ENCODE measurements around the gene PGM1. TPM values are rescaled to one million over a fixed set of nuclear protein-coding genes. Genes with fewer than 3 reads are reported as not detected.

PGM1 gene
- total RNA-seq, 1 experiment from 2014 or later = 111 TPM

DNA sequence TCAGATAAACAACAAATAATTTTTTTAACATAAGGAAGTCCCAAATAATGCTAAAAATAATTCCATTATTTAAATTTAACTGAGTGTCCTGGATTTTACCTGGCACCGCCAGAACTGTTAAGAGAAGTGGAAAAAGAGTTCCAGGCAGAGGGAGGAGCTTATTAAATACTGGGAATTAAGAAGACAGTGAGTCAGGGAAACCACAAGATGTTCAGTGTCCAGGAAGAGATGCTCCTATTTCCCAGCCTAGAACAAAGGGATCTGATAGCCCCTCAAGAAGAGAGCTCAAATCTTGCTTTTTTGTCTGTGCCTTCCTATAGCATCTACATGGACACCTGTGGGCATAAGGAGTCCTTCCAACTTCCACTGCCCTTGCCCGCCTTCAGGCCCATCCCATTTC is 85.9 kb downstream of the PGM1 start:
- ATAC-seq (no peak), DNase-seq (ENCODE audit: low spot score) (no peak)
- TF ChIP-seq SMAD4 (CRISPR knock-in tag; IDR thresholded peaks at IDR 0.05) = no peak
- TF ChIP-seq, protein P1, sequence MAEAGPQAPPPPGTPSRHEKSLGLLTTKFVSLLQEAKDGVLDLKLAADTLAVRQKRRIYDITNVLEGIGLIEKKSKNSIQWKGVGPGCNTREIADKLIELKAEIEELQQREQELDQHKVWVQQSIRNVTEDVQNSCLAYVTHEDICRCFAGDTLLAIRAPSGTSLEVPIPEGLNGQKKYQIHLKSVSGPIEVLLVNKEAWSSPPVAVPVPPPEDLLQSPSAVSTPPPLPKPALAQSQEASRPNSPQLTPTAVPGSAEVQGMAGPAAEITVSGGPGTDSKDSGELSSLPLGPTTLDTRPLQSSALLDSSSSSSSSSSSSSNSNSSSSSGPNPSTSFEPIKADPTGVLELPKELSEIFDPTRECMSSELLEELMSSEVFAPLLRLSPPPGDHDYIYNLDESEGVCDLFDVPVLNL (CRISPR knock-in tag; IDR thresholded peaks at IDR 0.05; ENCODE audit: borderline replicate concordance, low read depth) = no peak
- TF ChIP-seq, protein P2, sequence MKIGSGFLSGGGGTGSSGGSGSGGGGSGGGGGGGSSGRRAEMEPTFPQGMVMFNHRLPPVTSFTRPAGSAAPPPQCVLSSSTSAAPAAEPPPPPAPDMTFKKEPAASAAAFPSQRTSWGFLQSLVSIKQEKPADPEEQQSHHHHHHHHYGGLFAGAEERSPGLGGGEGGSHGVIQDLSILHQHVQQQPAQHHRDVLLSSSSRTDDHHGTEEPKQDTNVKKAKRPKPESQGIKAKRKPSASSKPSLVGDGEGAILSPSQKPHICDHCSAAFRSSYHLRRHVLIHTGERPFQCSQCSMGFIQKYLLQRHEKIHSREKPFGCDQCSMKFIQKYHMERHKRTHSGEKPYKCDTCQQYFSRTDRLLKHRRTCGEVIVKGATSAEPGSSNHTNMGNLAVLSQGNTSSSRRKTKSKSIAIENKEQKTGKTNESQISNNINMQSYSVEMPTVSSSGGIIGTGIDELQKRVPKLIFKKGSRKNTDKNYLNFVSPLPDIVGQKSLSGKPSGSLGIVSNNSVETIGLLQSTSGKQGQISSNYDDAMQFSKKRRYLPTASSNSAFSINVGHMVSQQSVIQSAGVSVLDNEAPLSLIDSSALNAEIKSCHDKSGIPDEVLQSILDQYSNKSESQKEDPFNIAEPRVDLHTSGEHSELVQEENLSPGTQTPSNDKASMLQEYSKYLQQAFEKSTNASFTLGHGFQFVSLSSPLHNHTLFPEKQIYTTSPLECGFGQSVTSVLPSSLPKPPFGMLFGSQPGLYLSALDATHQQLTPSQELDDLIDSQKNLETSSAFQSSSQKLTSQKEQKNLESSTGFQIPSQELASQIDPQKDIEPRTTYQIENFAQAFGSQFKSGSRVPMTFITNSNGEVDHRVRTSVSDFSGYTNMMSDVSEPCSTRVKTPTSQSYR (CRISPR knock-in tag; IDR thresholded peaks at IDR 0.05) = no peak
- TF ChIP-seq ZNF121 (CRISPR knock-in tag; IDR thresholded peaks at IDR 0.05) = no peak
- no peak for TF ChIP-seq MYBL2 (CRISPR knock-in tag; IDR thresholded peaks at IDR 0.05)
- TF ChIP-seq, protein P3, sequence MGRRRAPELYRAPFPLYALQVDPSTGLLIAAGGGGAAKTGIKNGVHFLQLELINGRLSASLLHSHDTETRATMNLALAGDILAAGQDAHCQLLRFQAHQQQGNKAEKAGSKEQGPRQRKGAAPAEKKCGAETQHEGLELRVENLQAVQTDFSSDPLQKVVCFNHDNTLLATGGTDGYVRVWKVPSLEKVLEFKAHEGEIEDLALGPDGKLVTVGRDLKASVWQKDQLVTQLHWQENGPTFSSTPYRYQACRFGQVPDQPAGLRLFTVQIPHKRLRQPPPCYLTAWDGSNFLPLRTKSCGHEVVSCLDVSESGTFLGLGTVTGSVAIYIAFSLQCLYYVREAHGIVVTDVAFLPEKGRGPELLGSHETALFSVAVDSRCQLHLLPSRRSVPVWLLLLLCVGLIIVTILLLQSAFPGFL (CRISPR knock-in tag; IDR thresholded peaks at IDR 0.05; ENCODE audit: borderline replicate concordance) = no peak
- no peak for TF ChIP-seq TEAD4 (CRISPR knock-in tag; IDR thresholded peaks at IDR 0.05)
- TF ChIP-seq, protein P4, sequence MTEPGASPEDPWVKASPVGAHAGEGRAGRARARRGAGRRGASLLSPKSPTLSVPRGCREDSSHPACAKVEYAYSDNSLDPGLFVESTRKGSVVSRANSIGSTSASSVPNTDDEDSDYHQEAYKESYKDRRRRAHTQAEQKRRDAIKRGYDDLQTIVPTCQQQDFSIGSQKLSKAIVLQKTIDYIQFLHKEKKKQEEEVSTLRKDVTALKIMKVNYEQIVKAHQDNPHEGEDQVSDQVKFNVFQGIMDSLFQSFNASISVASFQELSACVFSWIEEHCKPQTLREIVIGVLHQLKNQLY (CRISPR knock-in tag; IDR thresholded peaks at IDR 0.05) = no peak
- no peak for TF ChIP-seq HMGA2 (CRISPR knock-in tag; IDR thresholded peaks at IDR 0.05)
- no peak for TF ChIP-seq ZNF138 (CRISPR knock-in tag; conservative IDR thresholded peaks at IDR 0.05)
- no peak for TF ChIP-seq OVOL2 (CRISPR knock-in tag; IDR thresholded peaks at IDR 0.05; ENCODE audit: borderline replicate concordance)
- no peak for TF ChIP-seq ZNF263 (CRISPR knock-in tag; IDR thresholded peaks at IDR 0.05; ENCODE audit: low read depth)
- TF ChIP-seq SOX15 (CRISPR knock-in tag; IDR thresholded peaks at IDR 0.05) = no peak
- ChIA-PET CTCF (no interaction called here), POLR2A (no interaction called here)
- peaks cover 30% of the 10 kb centered on the region for H3K4me1 Mint-ChIP-seq
- no peak overlapping the region for H3K4me3 Mint-ChIP-seq
- no peak overlapping the region for H3K27ac Mint-ChIP-seq
- peaks cover 20% of the 10 kb centered on the region for H3K9me3 Mint-ChIP-seq
- no peaks in the 10 kb centered on the region for H3K36me3 Mint-ChIP-seq
- H3K27me3 Mint-ChIP-seq (ENCODE audit: low read depth) = peaks cover 5% of the 10 kb centered on the region; the same call in 1 of the 2 replicates

DNA sequence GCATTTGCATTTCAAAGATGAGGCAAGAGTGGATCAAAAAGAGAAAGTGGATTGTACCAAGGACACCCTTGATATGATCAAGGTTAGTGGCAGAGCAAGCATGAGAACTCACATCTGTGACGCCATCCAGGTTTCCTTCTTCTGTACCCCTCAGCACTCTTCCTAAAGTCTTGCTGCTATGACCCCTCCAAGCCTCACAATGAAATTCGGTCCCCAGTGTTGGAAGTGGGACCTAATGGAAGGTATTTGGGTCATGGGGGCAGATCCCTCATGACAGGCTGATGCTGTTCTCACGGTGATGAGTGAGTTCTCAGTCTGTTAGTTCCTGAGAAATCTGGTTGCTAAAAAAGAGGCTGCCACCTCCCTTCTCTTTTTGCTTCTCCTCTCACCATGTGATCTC is 86.4 kb downstream of the PGM1 start:
- Mint-ChIP-seq H3K9me3 (peaks cover 20% of the 10 kb centered on the region), H3K27me3 (ENCODE audit: low read depth) (peaks cover 5% of the 10 kb centered on the region; the same call in 1 of the 2 replicates), H3K4me3 (no peak overlapping the region), H3K36me3 (no peaks in the 10 kb centered on the region), H3K4me1 (peaks cover 25% of the 10 kb centered on the region), H3K27ac (no peak overlapping the region)
- POLR2A ChIA-PET = no interaction called here
- no peak for ATAC-seq
- DNase-seq (ENCODE audit: low spot score) = no peak
- CTCF ChIA-PET = no interaction called here
- TF ChIP-seq ZNF219 (CRISPR knock-in tag; IDR thresholded peaks at IDR 0.05; ENCODE audit: borderline replicate concordance) (no peak), MXD4 (CRISPR knock-in tag; IDR thresholded peaks at IDR 0.05; ENCODE audit: borderline replicate concordance) (no peak), ZNF416 (CRISPR knock-in tag; IDR thresholded peaks at IDR 0.05) (no peak), ZNF263 (CRISPR knock-in tag; IDR thresholded peaks at IDR 0.05; ENCODE audit: low read depth) (no peak)
- TF ChIP-seq, protein P2 (CRISPR knock-in tag; IDR thresholded peaks at IDR 0.05) = no peak
- TF ChIP-seq, protein P5, sequence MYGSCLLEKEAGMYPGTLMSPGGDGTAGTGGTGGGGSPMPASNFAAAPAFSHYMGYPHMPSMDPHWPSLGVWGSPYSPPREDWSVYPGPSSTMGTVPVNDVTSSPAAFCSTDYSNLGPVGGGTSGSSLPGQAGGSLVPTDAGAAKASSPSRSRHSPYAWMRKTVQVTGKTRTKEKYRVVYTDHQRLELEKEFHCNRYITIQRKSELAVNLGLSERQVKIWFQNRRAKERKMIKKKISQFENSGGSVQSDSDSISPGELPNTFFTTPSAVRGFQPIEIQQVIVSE (CRISPR knock-in tag; IDR thresholded peaks at IDR 0.05; ENCODE audit: borderline replicate concordance) = no peak
- TF ChIP-seq, protein P6, sequence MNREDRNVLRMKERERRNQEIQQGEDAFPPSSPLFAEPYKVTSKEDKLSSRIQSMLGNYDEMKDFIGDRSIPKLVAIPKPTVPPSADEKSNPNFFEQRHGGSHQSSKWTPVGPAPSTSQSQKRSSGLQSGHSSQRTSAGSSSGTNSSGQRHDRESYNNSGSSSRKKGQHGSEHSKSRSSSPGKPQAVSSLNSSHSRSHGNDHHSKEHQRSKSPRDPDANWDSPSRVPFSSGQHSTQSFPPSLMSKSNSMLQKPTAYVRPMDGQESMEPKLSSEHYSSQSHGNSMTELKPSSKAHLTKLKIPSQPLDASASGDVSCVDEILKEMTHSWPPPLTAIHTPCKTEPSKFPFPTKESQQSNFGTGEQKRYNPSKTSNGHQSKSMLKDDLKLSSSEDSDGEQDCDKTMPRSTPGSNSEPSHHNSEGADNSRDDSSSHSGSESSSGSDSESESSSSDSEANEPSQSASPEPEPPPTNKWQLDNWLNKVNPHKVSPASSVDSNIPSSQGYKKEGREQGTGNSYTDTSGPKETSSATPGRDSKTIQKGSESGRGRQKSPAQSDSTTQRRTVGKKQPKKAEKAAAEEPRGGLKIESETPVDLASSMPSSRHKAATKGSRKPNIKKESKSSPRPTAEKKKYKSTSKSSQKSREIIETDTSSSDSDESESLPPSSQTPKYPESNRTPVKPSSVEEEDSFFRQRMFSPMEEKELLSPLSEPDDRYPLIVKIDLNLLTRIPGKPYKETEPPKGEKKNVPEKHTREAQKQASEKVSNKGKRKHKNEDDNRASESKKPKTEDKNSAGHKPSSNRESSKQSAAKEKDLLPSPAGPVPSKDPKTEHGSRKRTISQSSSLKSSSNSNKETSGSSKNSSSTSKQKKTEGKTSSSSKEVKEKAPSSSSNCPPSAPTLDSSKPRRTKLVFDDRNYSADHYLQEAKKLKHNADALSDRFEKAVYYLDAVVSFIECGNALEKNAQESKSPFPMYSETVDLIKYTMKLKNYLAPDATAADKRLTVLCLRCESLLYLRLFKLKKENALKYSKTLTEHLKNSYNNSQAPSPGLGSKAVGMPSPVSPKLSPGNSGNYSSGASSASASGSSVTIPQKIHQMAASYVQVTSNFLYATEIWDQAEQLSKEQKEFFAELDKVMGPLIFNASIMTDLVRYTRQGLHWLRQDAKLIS (CRISPR knock-in tag; IDR thresholded peaks at IDR 0.05; ENCODE audit: borderline replicate concordance) = no peak
- TF ChIP-seq, protein P7, sequence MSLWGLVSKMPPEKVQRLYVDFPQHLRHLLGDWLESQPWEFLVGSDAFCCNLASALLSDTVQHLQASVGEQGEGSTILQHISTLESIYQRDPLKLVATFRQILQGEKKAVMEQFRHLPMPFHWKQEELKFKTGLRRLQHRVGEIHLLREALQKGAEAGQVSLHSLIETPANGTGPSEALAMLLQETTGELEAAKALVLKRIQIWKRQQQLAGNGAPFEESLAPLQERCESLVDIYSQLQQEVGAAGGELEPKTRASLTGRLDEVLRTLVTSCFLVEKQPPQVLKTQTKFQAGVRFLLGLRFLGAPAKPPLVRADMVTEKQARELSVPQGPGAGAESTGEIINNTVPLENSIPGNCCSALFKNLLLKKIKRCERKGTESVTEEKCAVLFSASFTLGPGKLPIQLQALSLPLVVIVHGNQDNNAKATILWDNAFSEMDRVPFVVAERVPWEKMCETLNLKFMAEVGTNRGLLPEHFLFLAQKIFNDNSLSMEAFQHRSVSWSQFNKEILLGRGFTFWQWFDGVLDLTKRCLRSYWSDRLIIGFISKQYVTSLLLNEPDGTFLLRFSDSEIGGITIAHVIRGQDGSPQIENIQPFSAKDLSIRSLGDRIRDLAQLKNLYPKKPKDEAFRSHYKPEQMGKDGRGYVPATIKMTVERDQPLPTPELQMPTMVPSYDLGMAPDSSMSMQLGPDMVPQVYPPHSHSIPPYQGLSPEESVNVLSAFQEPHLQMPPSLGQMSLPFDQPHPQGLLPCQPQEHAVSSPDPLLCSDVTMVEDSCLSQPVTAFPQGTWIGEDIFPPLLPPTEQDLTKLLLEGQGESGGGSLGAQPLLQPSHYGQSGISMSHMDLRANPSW (CRISPR knock-in tag; conservative IDR thresholded peaks at IDR 0.05; ENCODE audit: low read depth) = no peak

All from WTC11 (cell line).